GM13977 (cell line): ENCODE data around the gene CYP2A6.
A peak's percentile ranks its signal among the peaks of the same experiment; 100 is the strongest.

Experiments
- DNase-seq: peaks from one replicate; pipeline ENCODE4 v3.0.0; 2012; ENCODE audit warnings: low spot score
- in situ Hi-C: fragments of 300-500 bp; cut with MboI; formaldehyde crosslinking; loops from one replicate; pipeline ENCODE4 v1.12.0; 2022; ENCODE audit warnings: low sequenced_read_pairs, low pct_unique_long_range_greater_than_20kb, mixed read lengths, inconsistent platforms; ENCODE audit not compliant: unreplicated experiment
- TF ChIP-seq, protein P1 (sequence below): IDR thresholded peaks from 2 replicates; pipeline ENCODE4 v1.5.1; 2012; ENCODE audit warnings: mild to moderate bottlenecking, control low read depth; ENCODE audit not compliant: insufficient read depth; ENCODE audit errors: extremely low read depth, missing control alignments

CYP2A6 gene

GRCh38 chr19:40809358-40810086 lies 40.7 kb downstream of the CYP2A6 start:
- no peak for DNase-seq
- in situ Hi-C loops, result loop anchor here (10.0 kb wide), 1 partner anchor 155 kb away; no protein-coding TSS in a partner anchor
- TF ChIP-seq, protein P1, sequence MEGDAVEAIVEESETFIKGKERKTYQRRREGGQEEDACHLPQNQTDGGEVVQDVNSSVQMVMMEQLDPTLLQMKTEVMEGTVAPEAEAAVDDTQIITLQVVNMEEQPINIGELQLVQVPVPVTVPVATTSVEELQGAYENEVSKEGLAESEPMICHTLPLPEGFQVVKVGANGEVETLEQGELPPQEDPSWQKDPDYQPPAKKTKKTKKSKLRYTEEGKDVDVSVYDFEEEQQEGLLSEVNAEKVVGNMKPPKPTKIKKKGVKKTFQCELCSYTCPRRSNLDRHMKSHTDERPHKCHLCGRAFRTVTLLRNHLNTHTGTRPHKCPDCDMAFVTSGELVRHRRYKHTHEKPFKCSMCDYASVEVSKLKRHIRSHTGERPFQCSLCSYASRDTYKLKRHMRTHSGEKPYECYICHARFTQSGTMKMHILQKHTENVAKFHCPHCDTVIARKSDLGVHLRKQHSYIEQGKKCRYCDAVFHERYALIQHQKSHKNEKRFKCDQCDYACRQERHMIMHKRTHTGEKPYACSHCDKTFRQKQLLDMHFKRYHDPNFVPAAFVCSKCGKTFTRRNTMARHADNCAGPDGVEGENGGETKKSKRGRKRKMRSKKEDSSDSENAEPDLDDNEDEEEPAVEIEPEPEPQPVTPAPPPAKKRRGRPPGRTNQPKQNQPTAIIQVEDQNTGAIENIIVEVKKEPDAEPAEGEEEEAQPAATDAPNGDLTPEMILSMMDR, result no peak

GRCh38 chr19:40808497-40808896 lies 41.8 kb downstream of the CYP2A6 start:
- TF ChIP-seq, protein P1, result no peak
- in situ Hi-C loops, result no loop called here
- DNase-seq, result no peak

DNA sequence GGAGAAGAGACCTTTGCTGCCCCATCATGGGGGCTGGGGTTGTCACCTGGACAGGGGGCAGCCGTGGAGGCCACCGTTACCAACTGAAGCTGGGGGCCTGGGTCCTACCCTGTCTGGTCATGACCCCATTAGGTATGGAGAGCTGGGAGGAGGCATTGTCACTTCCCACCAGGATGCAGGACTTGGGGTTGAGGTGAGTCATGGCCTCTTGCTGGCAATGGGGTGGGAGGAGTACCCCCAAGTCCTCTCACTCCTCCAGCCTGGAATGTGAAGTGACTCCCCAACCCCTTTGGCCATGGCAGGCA lies 42.3 kb downstream of the CYP2A6 start:
- TF ChIP-seq, protein P1, result no peak
- no peak for DNase-seq
- in situ Hi-C loops, result no loop called here

DNA sequence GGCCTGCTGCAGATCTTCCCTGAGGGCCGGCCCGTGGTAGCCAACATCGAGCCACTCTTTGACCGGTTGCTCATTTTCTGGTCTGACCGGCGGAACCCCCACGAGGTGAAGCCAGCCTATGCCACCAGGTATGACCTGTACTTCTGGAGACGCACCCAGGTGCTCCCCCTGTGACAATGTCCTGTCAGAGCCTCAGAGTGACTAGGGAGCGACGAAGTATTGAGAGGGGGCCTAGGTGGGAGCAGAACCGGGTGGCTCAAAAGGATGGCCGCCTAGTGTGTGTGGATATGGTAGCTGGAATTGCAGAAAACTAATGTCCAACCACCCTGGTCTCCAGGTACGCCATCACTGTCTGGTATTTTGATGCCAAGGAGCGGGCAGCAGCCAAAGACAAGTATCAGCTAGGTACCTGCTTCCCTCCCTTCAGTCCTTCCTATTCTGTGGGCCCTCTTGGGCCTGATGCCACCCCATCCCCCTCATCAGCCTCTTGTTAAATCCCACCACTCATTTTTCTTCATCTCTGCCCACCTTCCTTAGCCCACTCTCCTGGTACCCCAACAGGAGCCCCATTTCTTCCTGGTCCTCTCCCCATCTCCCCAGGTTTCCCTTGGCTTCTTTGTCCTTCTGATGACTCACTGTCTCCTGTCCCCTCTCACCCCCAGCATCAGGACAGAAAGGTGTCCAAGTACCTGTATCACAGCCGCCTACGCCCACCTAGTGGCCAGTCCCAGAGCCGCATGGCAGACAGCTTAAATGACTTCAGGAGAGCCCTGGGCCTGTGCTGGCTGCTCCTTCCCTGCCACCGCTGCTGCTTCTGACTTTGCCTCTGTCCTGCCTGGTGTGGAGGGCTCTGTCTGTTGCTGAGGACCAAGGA lies 42.9 kb downstream of the CYP2A6 start:
- no peak for DNase-seq
- in situ Hi-C loops, result no loop called here
- TF ChIP-seq, protein P1, result peak; percentile 22

DNA sequence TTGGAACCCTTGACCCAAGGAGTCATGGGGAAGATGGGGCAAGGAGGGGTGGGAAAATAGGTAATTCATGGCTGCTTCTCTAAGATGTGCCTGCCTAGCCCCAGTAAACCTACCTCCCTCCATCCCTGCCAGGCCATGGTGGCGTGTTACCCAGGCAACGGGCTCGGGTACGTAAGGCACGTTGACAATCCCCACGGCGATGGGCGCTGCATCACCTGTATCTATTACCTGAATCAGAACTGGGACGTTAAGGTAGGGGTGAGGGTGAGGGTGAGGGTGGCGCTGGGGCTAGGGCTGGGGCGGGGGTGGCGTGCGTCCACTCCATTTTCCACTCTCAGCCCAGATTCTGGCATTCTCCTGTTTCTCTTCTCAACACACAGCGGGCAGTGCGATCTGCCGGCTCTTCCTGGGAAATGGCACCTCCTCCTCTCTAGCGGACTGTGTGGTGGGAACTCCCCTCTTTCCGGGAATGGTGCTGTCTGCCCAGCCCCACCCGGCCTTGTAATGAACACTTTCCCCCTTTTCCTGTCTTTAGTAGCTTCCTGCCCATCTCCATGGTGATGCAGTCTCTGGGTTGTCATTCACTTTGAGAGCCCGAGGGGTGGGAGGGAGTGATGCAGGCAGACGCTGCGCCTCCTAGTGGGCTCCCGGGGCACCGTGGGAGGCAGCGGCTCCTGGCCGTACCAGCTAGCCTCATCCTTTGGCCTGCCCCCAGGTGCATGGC lies 43.7 kb downstream of the CYP2A6 start:
- TF ChIP-seq, protein P1, result peak; percentile 92
- peak; percentile 88 for DNase-seq
- in situ Hi-C loops, result no loop called here

- TF ChIP-seq, protein P1, result no peak
- no peak for DNase-seq
- in situ Hi-C loops, result no loop called here
These were observed 44.9 kb downstream of the CYP2A6 start for GRCh38 chr19:40805258-40805868.
